Common myeloid progenitor, CD34-positive (primary cell): ENCODE data around the gene UBP1. TPM values are rescaled to one million over a fixed set of nuclear protein-coding genes. Genes with fewer than 3 reads are reported as not detected.

Experiments
- CTCF ChIA-PET: fragments of 350-600 bp; sonication (Branson Sonifier 250); formaldehyde crosslinking; loops from one replicate; lab custom pipeline; 2021; ENCODE audit warnings: antibody characterized with exemption; lab: Charles Lee
- POLR2A ChIA-PET: fragments of 350-600 bp; sonication (Branson Sonifier 250); formaldehyde crosslinking; loops from one replicate; lab custom pipeline; 2021; ENCODE audit warnings: antibody characterized with exemption; lab: Charles Lee
- DNase-seq, 3 donors: peaks; one replicate each; pipeline versions ENCODE4 v3.0.0 to v3.0.0-alpha.2; 2013
- H3K27ac ChIP-seq, 2 experiments: 1 replicate in 1 of 2; 2 replicates in 1 of 2; pipeline ENCODE4 v1.7.0; 2013; ENCODE audit warnings: inconsistent platforms in 2 of 2, low read length in 2 of 2, mild to moderate bottlenecking in 2 of 2, low read depth in 1 of 2, moderate library complexity in 1 of 2; ENCODE audit not compliant: severe bottlenecking in 2 of 2, insufficient read depth in 1 of 2, poor library complexity in 1 of 2
- H3K27me3 ChIP-seq, 5 experiments: replicated peaks in 2 of 5; 1 replicate in 3 of 5; 2 replicates in 2 of 5; pipeline versions ENCODE4 v1.6.1 to v1.7.0; 2013; ENCODE audit warnings: low read length in 4 of 5, mild to moderate bottlenecking in 2 of 5, moderate library complexity in 2 of 5, inconsistent platforms in 1 of 5; ENCODE audit not compliant: insufficient read depth in 5 of 5, control insufficient read depth in 4 of 5
- H3K36me3 ChIP-seq, 4 experiments: 1 replicate in 2 of 4; 2 replicates in 2 of 4; pipeline versions ENCODE4 v1.6.1 to v1.7.0; 2013; ENCODE audit warnings: low read length in 3 of 4, control low read depth in 1 of 4, mild to moderate bottlenecking in 1 of 4; ENCODE audit not compliant: control insufficient read depth in 4 of 4, insufficient read depth in 4 of 4
- H3K4me1 ChIP-seq, 4 experiments: 1 replicate in 3 of 4; 2 replicates in 1 of 4; pipeline versions ENCODE4 v1.6.1 to v1.7.1; 2013; ENCODE audit warnings: low read length in 3 of 4, mild to moderate bottlenecking in 3 of 4, control low read depth in 1 of 4, inconsistent platforms in 1 of 4, moderate library complexity in 1 of 4; ENCODE audit not compliant: control insufficient read depth in 4 of 4, insufficient read depth in 4 of 4; ENCODE audit errors: control extremely low read depth in 1 of 4
- H3K4me3 ChIP-seq, 7 experiments: 1 replicate in 4 of 7; 2 replicates in 3 of 7; pipeline versions ENCODE4 v1.5.1 to v1.7.0; 2013; ENCODE audit warnings: mild to moderate bottlenecking in 7 of 7, low read length in 6 of 7, moderate library complexity in 6 of 7, inconsistent platforms in 2 of 7, low read depth in 2 of 7, control low read depth in 1 of 7; ENCODE audit not compliant: insufficient read depth in 4 of 7, control insufficient read depth in 1 of 7; ENCODE audit errors: extremely low read depth in 1 of 7
- H3K9me3 ChIP-seq, 5 experiments: 1 replicate in 4 of 5; 2 replicates in 1 of 5; pipeline versions ENCODE4 v1.6.1 to v1.7.1; 2013; ENCODE audit warnings: low read length in 4 of 5, mild to moderate bottlenecking in 2 of 5, inconsistent platforms in 1 of 5, low read depth in 1 of 5, moderate library complexity in 1 of 5; ENCODE audit not compliant: control insufficient read depth in 4 of 5, insufficient read depth in 2 of 5; ENCODE audit errors: control extremely low read depth in 1 of 5
- WGBS: methylation state at CpG from one replicate; pipeline ENCODE4 v1.1.5; 2013; ENCODE audit not compliant: insufficient coverage; 5-methylcytosine and 5-hydroxymethylcytosine counted together
- polyA plus RNA-seq: library from polyadenylated mRNA; unstranded; fragments of 120-200 nt; gene quantifications from one replicate; pipeline ENCODE4 v1.2.1, GENCODE V29; 2013

The UBP1 gene, protein sequence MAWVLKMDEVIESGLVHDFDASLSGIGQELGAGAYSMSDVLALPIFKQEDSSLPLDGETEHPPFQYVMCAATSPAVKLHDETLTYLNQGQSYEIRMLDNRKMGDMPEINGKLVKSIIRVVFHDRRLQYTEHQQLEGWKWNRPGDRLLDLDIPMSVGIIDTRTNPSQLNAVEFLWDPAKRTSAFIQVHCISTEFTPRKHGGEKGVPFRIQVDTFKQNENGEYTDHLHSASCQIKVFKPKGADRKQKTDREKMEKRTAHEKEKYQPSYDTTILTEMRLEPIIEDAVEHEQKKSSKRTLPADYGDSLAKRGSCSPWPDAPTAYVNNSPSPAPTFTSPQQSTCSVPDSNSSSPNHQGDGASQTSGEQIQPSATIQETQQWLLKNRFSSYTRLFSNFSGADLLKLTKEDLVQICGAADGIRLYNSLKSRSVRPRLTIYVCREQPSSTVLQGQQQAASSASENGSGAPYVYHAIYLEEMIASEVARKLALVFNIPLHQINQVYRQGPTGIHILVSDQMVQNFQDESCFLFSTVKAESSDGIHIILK
- 75.4 TPM for polyA plus RNA-seq

DNA sequence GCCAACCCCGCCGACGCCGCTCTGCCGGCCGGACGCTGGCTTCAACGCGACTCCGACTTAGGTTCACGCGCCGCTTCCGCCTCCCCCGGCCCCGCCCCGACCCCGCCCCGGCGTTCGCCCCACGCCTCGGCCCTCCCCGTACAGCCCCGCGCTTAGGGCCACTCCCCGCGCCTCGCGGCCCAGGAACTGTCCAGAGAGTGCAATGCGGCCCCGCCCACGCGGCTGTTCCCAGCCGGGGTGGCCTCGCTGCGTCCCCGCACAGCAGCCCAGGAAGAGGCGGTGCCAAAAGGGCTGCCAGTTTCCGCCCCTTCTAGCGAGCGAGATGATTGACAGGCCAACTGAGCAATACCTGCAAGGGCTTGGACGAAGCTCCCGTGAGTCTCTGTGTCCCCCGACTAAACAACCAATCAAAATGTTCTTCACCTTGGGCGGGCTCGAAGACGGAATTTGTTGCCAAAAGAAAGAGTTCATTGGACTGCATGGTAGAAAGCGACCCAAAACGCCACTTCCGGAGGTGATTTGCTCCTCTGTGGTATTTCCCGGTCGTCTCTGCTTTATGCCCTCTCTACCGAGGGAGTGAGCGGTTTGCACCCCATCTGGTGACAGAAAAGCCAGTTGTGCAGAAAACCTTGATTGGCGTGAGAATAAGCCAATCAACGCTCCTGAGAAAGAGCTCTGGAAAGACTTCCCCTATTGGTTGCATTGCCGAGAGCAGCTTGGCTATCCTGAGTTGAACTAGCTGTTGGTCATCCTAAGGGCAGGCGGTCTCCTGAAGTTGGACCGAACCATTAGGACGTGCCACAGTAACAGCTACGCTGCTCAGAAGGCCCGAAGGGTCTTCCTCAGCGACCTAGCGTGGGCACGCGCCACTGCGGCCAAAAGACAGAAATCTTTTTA is at the start of gene UBP1:
TSS of gene UBP1 (minus strand) at position 78 of the 897 bp plus-strand sequence. CDS start 557 bp downstream, outside the sequence.
- ChIA-PET CTCF (interaction anchor here (0.6 to 1.0 kb wide), 2 partner anchors 11 to 506 kb away, joined by 3 read pairs; no protein-coding TSS in a partner anchor), POLR2A (interaction anchor here (0.6 to 0.7 kb wide), 2 partner anchors 106 to 625 kb away, joined by 3 read pairs; no protein-coding TSS in a partner anchor)
- Histone ChIP-seq H3K4me1 (peaks cover 23 to 38% (median 29%) of the 10 kb centered on the region in 4 experiments), H3K36me3 (no peaks in the 10 kb centered on the region), H3K27me3 (no peaks in the 10 kb centered on the region), H3K27ac (peak within 1 kb of the TSS; percentile 86 to 97), H3K4me3 (peak within 1 kb of the TSS; percentile 85 to 97 (median 94)), H3K9me3 (no peaks in the 10 kb centered on the region)
- 0% methylated on average over 49 of the region's 68 CpGs for WGBS
- peak; percentile 100 for DNase-seq

DNA sequence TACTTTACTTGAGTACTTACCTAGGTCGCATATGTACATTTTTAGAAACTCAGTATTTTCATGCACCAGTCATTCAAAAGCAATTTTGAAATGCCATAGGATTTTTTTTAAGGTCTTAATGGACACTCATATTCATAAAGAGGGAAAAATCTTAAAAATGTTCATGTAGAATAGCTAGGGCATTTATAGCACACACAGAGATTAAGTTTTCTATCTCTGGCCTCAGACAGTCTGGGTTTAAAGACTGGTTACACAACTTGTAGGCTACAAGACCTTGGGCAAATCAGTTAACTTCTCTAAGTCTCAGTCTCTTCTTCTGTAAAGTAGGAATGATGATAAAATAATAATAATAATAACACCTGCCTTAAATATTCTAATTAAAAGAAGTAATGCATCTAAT is 48.5 kb upstream of the UBP1 start:
- POLR2A ChIA-PET: no interaction called here
- WGBS: no CpG with 5 or more reads among the region's 1 CpG

DNA sequence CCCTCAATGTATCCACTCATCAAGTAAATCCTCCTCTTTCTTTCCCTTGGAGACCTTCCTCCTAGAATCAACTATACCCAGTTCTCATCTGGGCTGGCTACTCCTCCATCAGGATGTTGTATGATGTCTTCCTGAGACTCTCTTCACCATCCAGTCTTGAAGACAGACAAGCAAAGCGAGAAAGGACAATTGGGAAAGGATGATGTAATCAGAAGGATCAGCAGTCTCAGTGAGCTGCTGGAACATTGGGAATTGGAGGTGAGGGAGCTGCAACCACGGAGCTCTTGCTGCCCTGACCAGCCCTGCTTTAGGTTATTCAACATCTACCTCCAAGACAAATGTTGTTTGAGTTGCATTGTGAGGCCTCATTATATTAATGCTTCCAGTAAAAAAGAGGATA is 48.0 kb upstream of the UBP1 start:
- WGBS: 100% methylated on average over 2 of the region's 2 CpGs
- no peak overlapping the region for H3K4me3 ChIP-seq
- no peak overlapping the region for H3K27ac ChIP-seq
- DNase-seq: no peak
- no peaks in the 10 kb centered on the region for H3K36me3 ChIP-seq
- H3K4me1 ChIP-seq: no peaks in the 10 kb centered on the region
- ChIA-PET POLR2A (no interaction called here), CTCF (no interaction called here)
- H3K27me3 ChIP-seq: no peaks in the 10 kb centered on the region
- no peaks in the 10 kb centered on the region for H3K9me3 ChIP-seq

More for the DNA sequence above, 48.5 kb upstream of the UBP1 start:
- Histone ChIP-seq H3K4me3 (no peak overlapping the region), H3K36me3 (no peaks in the 10 kb centered on the region), H3K27me3 (no peaks in the 10 kb centered on the region), H3K27ac (no peak overlapping the region), H3K4me1 (no peaks in the 10 kb centered on the region), H3K9me3 (no peaks in the 10 kb centered on the region)
- no peak for DNase-seq
- CTCF ChIA-PET: no interaction called here

DNA sequence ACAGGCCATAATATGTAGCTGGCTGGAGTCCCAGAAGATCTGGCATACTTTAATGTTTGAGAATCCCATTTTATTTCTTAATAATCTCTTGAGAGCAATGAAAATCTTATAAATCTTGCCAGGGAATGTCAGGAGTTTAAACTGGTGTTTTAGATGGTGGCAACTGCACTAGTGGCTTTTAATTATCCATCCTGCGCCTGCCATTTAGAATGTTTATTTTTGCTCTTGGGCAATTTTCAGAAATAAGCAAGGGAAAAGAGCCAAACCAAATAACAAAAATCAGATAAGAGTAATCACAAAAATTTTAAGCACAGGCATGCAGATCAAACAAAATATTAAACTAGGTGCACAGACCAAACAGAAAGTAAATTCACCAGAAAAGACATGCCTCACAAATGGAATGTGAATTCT is 41.9 kb upstream of the UBP1 start:
- Histone ChIP-seq H3K4me1 (no peaks in the 10 kb centered on the region), H3K4me3 (no peak overlapping the region), H3K27me3 (no peaks in the 10 kb centered on the region), H3K27ac (no peak overlapping the region), H3K36me3 (no peaks in the 10 kb centered on the region), H3K9me3 (peaks cover 0 to 6% (median 0%) of the 10 kb centered on the region in 5 experiments)
- CTCF ChIA-PET: no interaction called here
- POLR2A ChIA-PET: no interaction called here
- no CpG with 5 or more reads among the region's 1 CpG for WGBS
- no peak for DNase-seq

DNA sequence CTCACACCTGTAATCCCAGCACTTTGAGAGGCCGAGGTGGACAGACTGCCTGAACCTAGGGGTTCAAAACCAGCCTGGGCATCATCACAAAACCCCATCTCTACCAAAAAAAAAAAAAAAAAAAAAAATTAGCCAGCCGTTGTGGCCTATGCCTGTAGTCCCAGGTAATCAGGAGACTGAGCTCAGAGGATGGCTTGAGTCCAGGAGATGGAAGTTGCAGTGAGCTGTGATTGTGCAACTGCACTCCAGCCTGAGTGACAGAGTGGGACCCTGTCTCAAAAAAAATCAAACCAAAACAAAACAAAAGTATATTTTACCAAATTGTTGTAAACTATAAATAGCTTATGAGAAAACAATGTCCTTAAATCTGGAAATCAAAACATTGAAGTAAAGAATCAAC is 34.7 kb upstream of the UBP1 start:
- Histone ChIP-seq H3K36me3 (no peaks in the 10 kb centered on the region), H3K27ac (no peak overlapping the region), H3K4me1 (no peaks in the 10 kb centered on the region), H3K27me3 (no peaks in the 10 kb centered on the region), H3K9me3 (peaks cover 0 to 2% (median 0%) of the 10 kb centered on the region in 5 experiments), H3K4me3 (no peak overlapping the region)
- ChIA-PET CTCF (no interaction called here), POLR2A (no interaction called here)
- WGBS: no CpG with 5 or more reads among the region's 2 CpGs
- DNase-seq: no peak

DNA sequence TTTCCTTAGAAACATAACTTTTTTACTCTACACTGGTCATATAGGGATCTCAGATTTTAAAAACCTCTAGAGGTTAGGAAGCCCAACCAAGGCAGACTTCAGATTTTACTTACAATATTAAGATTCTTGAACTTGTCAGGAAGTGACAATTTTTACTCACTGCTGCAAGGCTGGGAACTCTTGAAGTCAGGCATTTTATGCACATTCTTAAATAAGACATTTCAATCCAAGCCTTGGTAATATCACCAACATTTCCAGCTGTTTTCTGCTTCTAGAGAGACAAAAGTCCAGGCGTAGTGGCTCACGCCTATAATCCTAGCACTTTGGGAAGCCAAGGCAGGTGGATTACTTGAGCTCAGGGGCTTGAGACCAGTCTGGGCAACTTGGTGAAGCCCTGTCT is 33.6 kb upstream of the UBP1 start:
- Histone ChIP-seq H3K4me1 (no peaks in the 10 kb centered on the region), H3K27me3 (no peaks in the 10 kb centered on the region), H3K36me3 (no peaks in the 10 kb centered on the region), H3K27ac (no peak overlapping the region), H3K9me3 (no peaks in the 10 kb centered on the region), H3K4me3 (no peak overlapping the region)
- POLR2A ChIA-PET: no interaction called here
- CTCF ChIA-PET: no interaction called here
- 95% methylated on average over 2 of the region's 2 CpGs for WGBS
- DNase-seq: no peak
